Mesothelial cell of epicardium (in vitro differentiated cells): ENCODE measurements around the gene EFNB1. TPM values are rescaled to one million over a fixed set of nuclear protein-coding genes. Genes with fewer than 3 reads are reported as not detected.

Experiments
- DNase-seq, 2 experiments: peaks; one replicate each; pipeline ENCODE4 v3.0.0; 2021; ENCODE audit warnings: low spot score in 2 of 2; ENCODE audit not compliant: unreplicated experiment in 2 of 2
- H3K27ac Mint-ChIP-seq: 2 replicates; pipeline ENCODE4 v1.8.0; 2021; ENCODE audit warnings: mixed read lengths
- H3K27me3 Mint-ChIP-seq: 2 replicates; pipeline ENCODE4 v1.8.0; 2021; ENCODE audit warnings: low read depth, mixed read lengths
- H3K36me3 Mint-ChIP-seq: 2 replicates; pipeline ENCODE4 v1.8.0; 2021; ENCODE audit warnings: mixed read lengths
- H3K4me1 Mint-ChIP-seq: 2 replicates; pipeline ENCODE4 v1.8.0; 2021; ENCODE audit warnings: mixed read lengths
- H3K4me3 Mint-ChIP-seq: 2 replicates; pipeline ENCODE4 v1.8.0; 2021; ENCODE audit warnings: mild to moderate bottlenecking, moderate library complexity, mixed read lengths
- H3K9me3 Mint-ChIP-seq: 2 replicates; pipeline ENCODE4 v1.8.0; 2021; ENCODE audit warnings: mixed read lengths
- CTCF ChIP-seq: fragments of 200-600 bp; sonication (generic); IDR thresholded peaks from one replicate; pipeline ENCODE4 v1.5.0; 2021; ENCODE audit warnings: antibody characterized with exemption; ENCODE audit not compliant: unreplicated experiment
- total RNA-seq: library from RNA; stranded (reverse); gene quantifications from 3 replicates; pipeline ENCODE4 v1.2.1, GENCODE V29; 2021

The EFNB1 gene
- total RNA-seq, 1 donor from 2014 or later, result 71.6 TPM

GRCh38 chrX:68830419-68831404, 1.9 kb downstream of the EFNB1 start:
- peak; percentile 18 to 38 for DNase-seq
- peak overlapping the region; percentile 85 for H3K4me3 Mint-ChIP-seq
- H3K36me3 Mint-ChIP-seq, result no peaks in the 10 kb centered on the region
- H3K27ac Mint-ChIP-seq, result peak overlapping the region; percentile 43
- no peaks in the 10 kb centered on the region for H3K9me3 Mint-ChIP-seq
- H3K27me3 Mint-ChIP-seq, result no peaks in the 10 kb centered on the region
- peaks cover 18% of the 10 kb centered on the region for H3K4me1 Mint-ChIP-seq
- TF ChIP-seq CTCF, result no peak

GRCh38 chrX:68831405-68832100, 2.7 kb downstream of the EFNB1 start:
- H3K4me3 Mint-ChIP-seq, result peak overlapping the region; percentile 85
- no peaks in the 10 kb centered on the region for H3K27me3 Mint-ChIP-seq
- DNase-seq, result peak; percentile 1 to 29
- H3K27ac Mint-ChIP-seq, result peak overlapping the region; percentile 81
- no peak for TF ChIP-seq CTCF
- no peaks in the 10 kb centered on the region for H3K9me3 Mint-ChIP-seq
- peaks cover 18% of the 10 kb centered on the region for H3K4me1 Mint-ChIP-seq
- H3K36me3 Mint-ChIP-seq, result no peaks in the 10 kb centered on the region

GRCh38 chrX:68832101-68832416, 3.2 kb downstream of the EFNB1 start:
- Mint-ChIP-seq H3K27ac (peak overlapping the region; percentile 81), H3K27me3 (no peaks in the 10 kb centered on the region), H3K9me3 (no peaks in the 10 kb centered on the region), H3K4me3 (peak overlapping the region; percentile 85), H3K4me1 (peaks cover 21% of the 10 kb centered on the region), H3K36me3 (no peaks in the 10 kb centered on the region)
- TF ChIP-seq CTCF, result no peak
- DNase-seq, result peak; percentile 23 to 51

- H3K27ac Mint-ChIP-seq, result no peak overlapping the region
- peaks cover 2% of the 10 kb centered on the region for H3K9me3 Mint-ChIP-seq
- peak; percentile 8 to 34 for DNase-seq
Observed at GRCh38 chrX:68832516-68833447, 4.0 kb downstream of the EFNB1 start.

More at GRCh38 chrX:68832516-68833447, 4.0 kb downstream of the EFNB1 start:
- peak overlapping the region; percentile 85 for H3K4me3 Mint-ChIP-seq
- no peaks in the 10 kb centered on the region for H3K27me3 Mint-ChIP-seq
- H3K4me1 Mint-ChIP-seq, result peaks cover 23% of the 10 kb centered on the region
- TF ChIP-seq CTCF, result no peak
- peaks cover under 1% of the 10 kb centered on the region for H3K36me3 Mint-ChIP-seq
